GM13977 (cell line): ENCODE data around the gene ANKRD13A.
"Not testable (repeated sequence)": the region's sequence is repeated elsewhere in the genome, so short reads cannot be mapped to it uniquely, and the experiment has no call there.

Experiments
- DNase-seq: peaks from one replicate; pipeline ENCODE4 v3.0.0; 2012; ENCODE audit warnings: low spot score
- CTCF ChIP-seq: IDR thresholded peaks from 2 replicates; pipeline ENCODE4 v1.5.1; 2012; ENCODE audit warnings: mild to moderate bottlenecking, control low read depth; ENCODE audit not compliant: insufficient read depth; ENCODE audit errors: extremely low read depth, missing control alignments
- in situ Hi-C: fragments of 300-500 bp; cut with MboI; formaldehyde crosslinking; loops from one replicate; pipeline ENCODE4 v1.12.0; 2022; ENCODE audit warnings: low sequenced_read_pairs, low pct_unique_long_range_greater_than_20kb, mixed read lengths, inconsistent platforms; ENCODE audit not compliant: unreplicated experiment

The ANKRD13A gene

GRCh38 chr12:110067531-110067930, 68.3 kb downstream of the ANKRD13A start:
- no peak for TF ChIP-seq CTCF
- in situ Hi-C loops: no loop called here
- no peak for DNase-seq

- DNase-seq, in situ Hi-C loops: not testable (repeated sequence)
These were observed 68.9 kb downstream of the ANKRD13A start for GRCh38 chr12:110068115-110068514.

- DNase-seq: no peak
- in situ Hi-C loops: no loop called here
- no peak for TF ChIP-seq CTCF
These were observed 69.4 kb downstream of the ANKRD13A start for GRCh38 chr12:110068654-110069053.

GRCh38 chr12:110071504-110071903, 72.3 kb downstream of the ANKRD13A start:
- in situ Hi-C loops: no loop called here
- no peak for TF ChIP-seq CTCF

GRCh38 chr12:110071967-110072366, 72.7 kb downstream of the ANKRD13A start:
- DNase-seq: no peak
- in situ Hi-C loops: no loop called here
- no peak for TF ChIP-seq CTCF

More at GRCh38 chr12:110071504-110071903, 72.3 kb downstream of the ANKRD13A start:
- DNase-seq: no peak

GRCh38 chr12:110072636-110073035, 73.4 kb downstream of the ANKRD13A start:
- in situ Hi-C loops, DNase-seq: not testable (repeated sequence)

GRCh38 chr12:110073049-110073831, 74.0 kb downstream of the ANKRD13A start:
- no peak for TF ChIP-seq CTCF
- in situ Hi-C loops: no loop called here
- no peak for DNase-seq
